Measurements from ENCODE around the gene CREG1.

The CREG1 gene
- total RNA-seq = 7.8 to 17.0 (median 11.5) reads per million in 9 experiments

- Mint-ChIP-seq H3K4me1 (ENCODE audit: low read depth in 2 of 2) (peaks cover 24 to 28% of the 10 kb centered on the region in 2 donors), H3K36me3 (ENCODE audit: insufficient read depth) (peaks cover 4% of the 10 kb centered on the region), H3K27me3 (no peaks in the 10 kb centered on the region), H3K4me3 (peak within 1 kb of the TSS; percentile 85 to 86), H3K9me3 (no peaks in the 10 kb centered on the region), H3K27ac (peak within 1 kb of the TSS in 1 of 2 donors; percentile 60)
- DNase-seq (peak; percentile 83 to 86 (median 85)), ATAC-seq (replicated peaks) (peak; percentile 96)
These were observed at the start of gene CREG1 for GRCh38 chr1:167553136-167554027. Gene CREG1, minus strand, starts transcription at chr1:167553762.

- H3K9me3 Mint-ChIP-seq = peaks cover 4 to 9% of the 10 kb centered on the region in 2 donors
- DNase-seq (no peak), ATAC-seq (replicated peaks) (peak; percentile 30)
- peak overlapping the region; percentile 26 to 60 for H3K27ac Mint-ChIP-seq
- H3K36me3 Mint-ChIP-seq (ENCODE audit: insufficient read depth) = peaks cover 3% of the 10 kb centered on the region
- no peaks in the 10 kb centered on the region for H3K27me3 Mint-ChIP-seq
- peak overlapping the region in 1 of 2 donors; percentile 34 for H3K4me3 Mint-ChIP-seq
- H3K4me1 Mint-ChIP-seq (ENCODE audit: low read depth in 2 of 2) = peaks cover 24 to 27% of the 10 kb centered on the region in 2 donors
These were observed 49.3 kb upstream of the CREG1 start for GRCh38 chr1:167602840-167603239.

- peak in 1 of 3 experiments; percentile 4 for DNase-seq
- Mint-ChIP-seq H3K27me3 (no peaks in the 10 kb centered on the region), H3K27ac (peak overlapping the region; percentile 41 to 49), H3K9me3 (peaks cover 0 to 2% of the 10 kb centered on the region in 2 donors), H3K4me3 (peak overlapping the region; percentile 29 to 35), H3K36me3 (ENCODE audit: insufficient read depth) (peaks cover 3% of the 10 kb centered on the region), H3K4me1 (ENCODE audit: low read depth in 2 of 2) (peaks cover 24 to 27% of the 10 kb centered on the region in 2 donors)
- peak; percentile 21 for ATAC-seq (replicated peaks)
These were observed 48.2 kb upstream of the CREG1 start for GRCh38 chr1:167601442-167602383.

DNA sequence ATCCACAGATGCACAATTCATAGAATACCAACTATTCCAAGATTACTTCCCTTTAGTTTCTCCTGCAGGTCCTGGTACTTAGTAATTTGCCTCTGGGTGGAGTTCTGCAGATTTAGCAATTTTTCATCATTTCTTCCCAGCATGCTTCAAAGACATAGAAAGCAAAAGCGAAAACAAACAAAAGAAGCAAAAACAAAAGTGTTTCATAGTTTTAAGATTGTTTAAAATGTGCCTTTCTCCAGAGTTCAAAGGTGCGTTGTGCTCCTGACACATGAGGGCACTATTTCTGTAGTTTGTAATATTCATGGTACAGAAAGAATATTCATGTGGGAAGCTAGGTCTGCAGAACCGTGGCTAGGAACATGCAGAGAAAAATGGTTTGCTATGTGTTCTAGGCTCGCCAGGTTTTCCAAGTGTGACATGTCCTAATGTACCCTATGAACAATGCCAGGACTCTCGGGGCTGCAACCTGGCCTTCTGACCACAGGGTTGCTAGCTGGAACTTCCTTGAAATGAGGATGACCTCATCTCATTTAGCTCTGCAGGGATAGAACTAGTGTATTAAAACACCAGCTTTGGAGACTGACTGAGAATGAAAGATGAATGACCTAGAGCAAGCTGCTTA, 46.5 kb upstream of the CREG1 start:
- Mint-ChIP-seq H3K9me3 (no peaks in the 10 kb centered on the region), H3K27ac (peak overlapping the region in 1 of 2 donors; percentile 64), H3K36me3 (ENCODE audit: insufficient read depth) (peaks cover 3% of the 10 kb centered on the region), H3K27me3 (no peaks in the 10 kb centered on the region), H3K4me1 (ENCODE audit: low read depth in 2 of 2) (peaks cover 24 to 27% of the 10 kb centered on the region in 2 donors), H3K4me3 (peak overlapping the region; percentile 31 to 48)
- DNase-seq (peak; percentile 29 to 39 (median 36)), ATAC-seq (replicated peaks) (peak; percentile 90)

DNA sequence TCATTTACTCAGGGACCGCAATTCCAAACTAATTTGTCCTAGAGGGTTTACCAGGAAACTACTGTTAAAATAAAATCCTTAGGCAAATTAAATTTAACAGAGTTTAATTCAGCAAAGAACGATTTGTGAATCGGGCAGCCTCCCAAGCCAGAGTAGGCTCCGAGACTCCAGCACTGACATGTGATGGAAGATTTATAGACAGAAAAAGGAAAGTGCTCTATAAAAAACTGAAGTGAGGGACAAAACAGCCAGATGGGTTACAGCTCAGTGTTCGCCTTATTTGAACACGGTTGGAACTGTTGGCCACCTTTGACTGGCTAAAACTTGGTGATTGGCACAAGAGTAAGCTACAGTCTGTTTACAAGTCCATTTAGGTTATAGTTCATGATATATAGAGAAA, 41.3 kb upstream of the CREG1 start:
- H3K36me3 Mint-ChIP-seq (ENCODE audit: insufficient read depth) = no peaks in the 10 kb centered on the region
- no peaks in the 10 kb centered on the region for H3K27me3 Mint-ChIP-seq
- peaks cover under 1 to 2% of the 10 kb centered on the region in 2 donors for H3K4me1 Mint-ChIP-seq (ENCODE audit: low read depth in 2 of 2)
- no peaks in the 10 kb centered on the region for H3K9me3 Mint-ChIP-seq
- ATAC-seq (replicated peaks) = no peak
- no peak for DNase-seq
- no peak overlapping the region for H3K4me3 Mint-ChIP-seq
- H3K27ac Mint-ChIP-seq = no peak overlapping the region

DNA sequence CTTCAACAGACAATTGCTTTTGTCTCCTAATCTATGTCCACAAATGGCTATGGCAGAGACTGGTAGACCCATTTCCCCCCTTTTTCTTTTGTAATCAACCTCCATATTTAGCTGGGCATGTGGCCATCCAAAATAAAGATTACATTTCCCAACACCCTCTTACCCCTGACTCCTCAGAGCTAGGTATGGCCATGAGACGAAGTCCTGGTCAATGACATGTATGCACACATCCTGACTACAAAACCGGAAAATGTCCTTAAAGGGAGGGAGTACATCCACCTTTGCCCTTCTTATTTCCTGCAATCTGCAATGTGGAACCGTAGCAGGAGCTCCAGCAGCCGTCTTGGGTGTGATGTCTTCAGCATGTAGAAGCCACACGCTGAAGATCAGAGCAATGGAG, 40.3 kb upstream of the CREG1 start:
- ATAC-seq (replicated peaks) (no peak), DNase-seq (no peak)
- H3K36me3 Mint-ChIP-seq (ENCODE audit: insufficient read depth) = no peaks in the 10 kb centered on the region
- no peaks in the 10 kb centered on the region for H3K27me3 Mint-ChIP-seq
- H3K9me3 Mint-ChIP-seq = no peaks in the 10 kb centered on the region
- H3K4me1 Mint-ChIP-seq (ENCODE audit: low read depth in 2 of 2) = no peaks in the 10 kb centered on the region
- no peak overlapping the region for H3K4me3 Mint-ChIP-seq
- H3K27ac Mint-ChIP-seq = no peak overlapping the region

DNA sequence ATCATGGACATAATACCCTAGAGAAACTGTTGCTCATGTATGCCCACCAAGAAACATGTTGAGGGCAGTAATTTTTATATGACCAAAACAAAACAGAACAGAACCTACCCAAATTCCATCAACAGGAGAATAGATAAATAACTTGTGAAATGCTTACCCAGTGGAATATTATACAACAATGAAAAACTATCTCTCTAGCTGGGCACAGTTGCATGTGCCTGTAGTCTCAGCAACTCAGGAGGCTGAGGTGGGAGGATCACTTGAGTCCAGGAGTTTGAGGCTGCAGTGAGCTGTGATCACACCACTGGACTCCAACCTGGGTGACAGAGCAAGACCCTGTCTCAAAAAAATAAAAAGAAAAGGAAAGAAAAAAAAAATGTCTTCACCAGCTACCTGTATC, 38.9 kb upstream of the CREG1 start:
- Mint-ChIP-seq H3K9me3 (no peaks in the 10 kb centered on the region), H3K36me3 (ENCODE audit: insufficient read depth) (no peaks in the 10 kb centered on the region), H3K4me3 (no peak overlapping the region), H3K27ac (no peak overlapping the region), H3K27me3 (peaks cover 0 to 7% of the 10 kb centered on the region in 2 donors), H3K4me1 (ENCODE audit: low read depth in 2 of 2) (peaks cover 0 to 1% of the 10 kb centered on the region in 2 donors)
- no peak for ATAC-seq (replicated peaks)
- DNase-seq = no peak

DNA sequence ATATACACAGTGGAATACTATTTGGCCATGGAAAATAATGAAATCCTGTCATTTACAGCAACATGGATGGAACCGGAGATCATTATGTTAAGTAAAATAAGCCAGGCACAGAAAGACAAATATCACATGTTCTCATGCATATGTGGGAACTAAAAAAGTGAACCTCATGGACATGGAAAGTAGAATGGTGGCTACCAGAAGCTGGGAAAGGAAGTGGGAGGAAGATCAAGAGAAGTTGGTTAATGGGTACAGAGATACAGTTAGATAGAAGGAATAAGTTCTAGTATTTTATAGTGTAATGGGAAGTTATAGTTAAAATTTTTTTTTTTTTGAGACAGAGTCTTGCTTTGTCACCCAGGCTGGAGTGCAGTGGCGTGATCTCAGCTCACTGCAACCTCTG, 34.8 kb upstream of the CREG1 start:
- H3K4me1 Mint-ChIP-seq (ENCODE audit: low read depth in 2 of 2) = peaks cover 0 to 1% of the 10 kb centered on the region in 2 donors
- no peaks in the 10 kb centered on the region for H3K36me3 Mint-ChIP-seq (ENCODE audit: insufficient read depth)
- peaks cover 13 to 24% of the 10 kb centered on the region in 2 donors for H3K27me3 Mint-ChIP-seq
- H3K4me3 Mint-ChIP-seq = no peak overlapping the region
- DNase-seq (no peak), ATAC-seq (replicated peaks) (no peak)
- H3K9me3 Mint-ChIP-seq = no peaks in the 10 kb centered on the region
- H3K27ac Mint-ChIP-seq = no peak overlapping the region

DNA sequence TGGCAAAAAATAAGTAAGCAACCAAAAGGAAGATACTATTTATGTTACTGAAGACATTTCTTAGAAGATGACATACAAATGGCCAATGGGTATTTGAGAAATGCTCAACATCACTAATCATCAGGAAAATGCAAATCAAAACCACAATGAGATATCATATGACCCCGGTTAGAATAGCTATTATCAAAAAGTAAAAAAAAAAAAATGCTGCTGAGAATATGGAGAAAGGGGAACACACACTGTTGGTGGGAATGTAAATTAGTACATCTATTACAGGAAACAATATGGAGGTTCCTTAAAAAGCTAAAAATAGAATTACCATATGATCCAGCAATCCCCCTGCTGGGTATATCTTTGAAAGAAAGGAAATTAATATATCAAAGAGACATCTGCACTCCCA, 34.3 kb upstream of the CREG1 start:
- Mint-ChIP-seq H3K9me3 (no peaks in the 10 kb centered on the region), H3K4me1 (ENCODE audit: low read depth in 2 of 2) (peaks cover 0 to 1% of the 10 kb centered on the region in 2 donors), H3K4me3 (no peak overlapping the region), H3K27me3 (peaks cover 13 to 24% of the 10 kb centered on the region in 2 donors), H3K36me3 (ENCODE audit: insufficient read depth) (no peaks in the 10 kb centered on the region), H3K27ac (no peak overlapping the region)
- no peak for ATAC-seq (replicated peaks)
- DNase-seq = no peak

GRCh38 chr1:167587342-167587741, 33.8 kb upstream of the CREG1 start:
- H3K27ac Mint-ChIP-seq = no peak overlapping the region
- ATAC-seq (replicated peaks) (no peak), DNase-seq (no peak)
- no peaks in the 10 kb centered on the region for H3K9me3 Mint-ChIP-seq
- peaks cover 0 to 1% of the 10 kb centered on the region in 2 donors for H3K4me1 Mint-ChIP-seq (ENCODE audit: low read depth in 2 of 2)
- no peaks in the 10 kb centered on the region for H3K36me3 Mint-ChIP-seq (ENCODE audit: insufficient read depth)
- no peak overlapping the region for H3K4me3 Mint-ChIP-seq
- peaks cover 13 to 24% of the 10 kb centered on the region in 2 donors for H3K27me3 Mint-ChIP-seq

DNA sequence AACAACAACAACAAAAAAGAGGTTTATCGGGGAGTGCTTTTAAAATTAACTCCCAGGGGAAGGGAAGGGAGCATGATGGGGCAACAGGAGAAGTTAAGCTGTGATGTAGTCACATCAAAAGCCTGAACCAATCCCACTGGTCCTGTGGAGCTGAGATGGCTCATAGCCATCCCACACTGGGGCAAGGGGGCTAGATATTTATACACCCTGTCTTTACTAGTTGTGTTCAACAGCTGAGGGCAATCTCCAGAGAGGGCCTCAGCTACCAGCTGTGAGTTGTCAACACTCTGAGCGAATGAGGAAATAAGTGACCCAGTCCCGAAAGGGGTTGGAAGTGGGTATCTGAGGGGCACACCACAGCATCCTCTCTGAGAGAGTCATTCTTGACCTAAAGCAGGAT, 31.0 kb upstream of the CREG1 start:
- DNase-seq (no peak), ATAC-seq (replicated peaks) (no peak)
- H3K27ac Mint-ChIP-seq = no peak overlapping the region
- no peak overlapping the region for H3K4me3 Mint-ChIP-seq
- H3K9me3 Mint-ChIP-seq = no peaks in the 10 kb centered on the region
- H3K36me3 Mint-ChIP-seq (ENCODE audit: insufficient read depth) = no peaks in the 10 kb centered on the region
- H3K27me3 Mint-ChIP-seq = peaks cover 13 to 24% of the 10 kb centered on the region in 2 donors
- H3K4me1 Mint-ChIP-seq (ENCODE audit: low read depth in 2 of 2) = peaks cover 0 to 1% of the 10 kb centered on the region in 2 donors

DNA sequence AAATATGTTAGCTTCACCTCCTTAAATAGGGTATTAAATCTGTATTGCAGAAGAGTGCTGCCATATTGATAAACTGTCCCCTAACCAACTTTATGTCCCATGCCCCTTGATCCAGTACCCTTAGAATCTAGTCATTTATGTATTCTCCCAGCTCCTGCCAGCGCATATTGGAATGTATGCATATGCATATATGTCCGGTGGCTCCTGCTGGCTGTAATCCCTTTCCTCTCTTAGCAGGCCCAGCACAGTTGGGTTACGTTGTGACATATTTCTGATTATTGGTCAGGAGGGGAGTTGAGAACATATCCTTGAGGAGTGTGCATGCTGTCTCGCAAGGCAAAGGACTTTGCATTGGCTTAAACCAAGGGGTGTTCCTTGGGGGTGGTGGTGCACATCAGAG, 29.2 kb upstream of the CREG1 start:
- no peaks in the 10 kb centered on the region for H3K9me3 Mint-ChIP-seq
- ATAC-seq (replicated peaks) = no peak

DNA sequence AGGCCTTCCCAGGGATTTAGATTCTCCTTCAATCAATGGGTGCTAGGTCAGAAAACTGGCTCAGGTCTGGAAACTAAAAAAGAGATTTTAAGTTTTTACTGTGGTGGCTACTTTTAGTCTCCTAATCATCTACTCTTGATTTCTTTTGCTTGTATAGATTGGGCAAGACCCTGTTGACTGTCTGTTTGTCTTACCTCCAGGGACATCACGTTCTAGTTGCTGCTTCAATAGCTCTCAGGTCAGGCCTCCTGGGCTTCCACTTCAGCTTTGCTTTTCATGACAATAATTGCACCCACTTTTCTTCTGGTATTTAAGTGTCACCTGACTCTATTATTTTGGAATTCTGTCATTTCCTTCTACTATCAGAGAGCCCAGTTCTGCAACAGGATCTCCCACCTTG, 28.5 kb upstream of the CREG1 start:
- no peaks in the 10 kb centered on the region for H3K9me3 Mint-ChIP-seq
- no peaks in the 10 kb centered on the region for H3K4me1 Mint-ChIP-seq (ENCODE audit: low read depth in 2 of 2)

More for the DNA sequence above, 29.2 kb upstream of the CREG1 start:
- DNase-seq = no peak
- no peak overlapping the region for H3K27ac Mint-ChIP-seq
- peaks cover 18 to 20% of the 10 kb centered on the region in 2 donors for H3K27me3 Mint-ChIP-seq
- H3K4me1 Mint-ChIP-seq (ENCODE audit: low read depth in 2 of 2) = no peaks in the 10 kb centered on the region
- H3K4me3 Mint-ChIP-seq = no peak overlapping the region
- no peaks in the 10 kb centered on the region for H3K36me3 Mint-ChIP-seq (ENCODE audit: insufficient read depth)

More for the DNA sequence above, 28.5 kb upstream of the CREG1 start:
- Mint-ChIP-seq H3K27ac (no peak overlapping the region), H3K27me3 (peaks cover 13 to 18% of the 10 kb centered on the region in 2 donors), H3K4me3 (no peak overlapping the region), H3K36me3 (ENCODE audit: insufficient read depth) (no peaks in the 10 kb centered on the region)
- ATAC-seq (replicated peaks) = no peak
- DNase-seq = no peak

Measured in effector memory CD8-positive, alpha-beta T cell (primary cell).